Keratinocyte (primary cell): ENCODE data around the gene STK11IP. TPM values are rescaled to one million over a fixed set of nuclear protein-coding genes. Genes with fewer than 3 reads are reported as not detected.
"Not testable (repeated sequence)": the region's sequence is repeated elsewhere in the genome, so short reads cannot be mapped to it uniquely, and the experiment has no call there.

ENCODE experiments used
- DNase-seq: peaks from one replicate; pipeline ENCODE4 v3.0.0-alpha.2; 2011; ENCODE audit warnings: low read depth, missing footprints, low spot score
- FAIRE-seq: peaks from 2 replicates; lab custom pipeline; 2011; peaks lifted over from hg19 to GRCh38; lab: Jason Lieb, UNC
- H2AFZ ChIP-seq: 2 replicates; pipeline ENCODE4 v1.6.0; 2012; ENCODE audit warnings: low read length, control low read depth, inconsistent platforms; ENCODE audit not compliant: control insufficient read depth
- H3K27ac ChIP-seq: 2 replicates; pipeline ENCODE4 v1.5.1; 2011; ENCODE audit warnings: low read length; ENCODE audit not compliant: control insufficient read depth, insufficient read depth
- H3K27me3 ChIP-seq: 3 replicates; pipeline ENCODE4 v1.6.0; 2011; ENCODE audit warnings: low read length; ENCODE audit not compliant: control insufficient read depth, insufficient read depth; ENCODE audit errors: extremely low read depth
- H3K36me3 ChIP-seq, 2 experiments: 2 replicates in 1 of 2; 3 replicates in 1 of 2; pipeline ENCODE4 v1.5.1; 2011; ENCODE audit warnings: low read length in 2 of 2, mild to moderate bottlenecking in 1 of 2; ENCODE audit not compliant: control insufficient read depth in 2 of 2, insufficient read depth in 2 of 2; ENCODE audit errors: extremely low read depth in 1 of 2
- H3K4me1 ChIP-seq: 3 replicates; pipeline ENCODE4 v1.5.1; 2011; ENCODE audit warnings: low read length; ENCODE audit not compliant: control insufficient read depth, insufficient read depth; ENCODE audit errors: extremely low read depth
- H3K4me2 ChIP-seq: 3 replicates; pipeline ENCODE4 v1.6.0; 2011; ENCODE audit warnings: low read depth, low read length; ENCODE audit not compliant: control insufficient read depth, insufficient read depth; ENCODE audit errors: extremely low read depth
- H3K4me3 ChIP-seq, 3 experiments: fragments of 200-600 bp in 1 of 3; sonication (generic) in 1 of 3; 2 replicates in 2 of 3; 3 replicates in 1 of 3; pipeline ENCODE4 v1.5.1; 2011 to 2016; ENCODE audit warnings: low read length in 3 of 3, mild to moderate bottlenecking in 3 of 3, control low read depth in 2 of 3, inconsistent platforms in 1 of 3, low read depth in 1 of 3, mixed read lengths in 1 of 3, mixed run types in 1 of 3, moderate library complexity in 1 of 3; ENCODE audit not compliant: control insufficient read depth in 2 of 3, insufficient read depth in 2 of 3; ENCODE audit errors: extremely low read depth in 1 of 3
- H3K79me2 ChIP-seq: 2 replicates; pipeline ENCODE4 v1.6.0; 2012; ENCODE audit warnings: low read length; ENCODE audit not compliant: control insufficient read depth, insufficient read depth
- H3K9ac ChIP-seq: 3 replicates; pipeline ENCODE4 v1.6.0; 2011; ENCODE audit warnings: low read length; ENCODE audit not compliant: control insufficient read depth, insufficient read depth; ENCODE audit errors: extremely low read depth
- H3K9me1 ChIP-seq: 3 replicates; pipeline ENCODE4 v1.6.0; 2011; ENCODE audit warnings: low read length; ENCODE audit not compliant: control insufficient read depth, insufficient read depth; ENCODE audit errors: extremely low read depth
- H3K9me3 ChIP-seq: 2 replicates; pipeline ENCODE4 v1.5.1; 2012; ENCODE audit warnings: low read depth, low read length; ENCODE audit not compliant: control insufficient read depth
- H4K20me1 ChIP-seq: 3 replicates; pipeline ENCODE4 v1.6.0; 2011; ENCODE audit warnings: low read length; ENCODE audit not compliant: control insufficient read depth, insufficient read depth; ENCODE audit errors: extremely low read depth
- CTCF ChIP-seq, 3 experiments: IDR thresholded peaks in 1 of 3; conservative IDR thresholded peaks in 1 of 3; optimal IDR thresholded peaks in 1 of 3; 2 replicates in 2 of 3; 3 replicates in 1 of 3; pipeline versions ENCODE3 to v1.5.1; 2011; ENCODE audit warnings: low read length in 3 of 3, mild to moderate bottlenecking in 3 of 3, moderate library complexity in 2 of 3, control low read depth in 1 of 3, inconsistent platforms in 1 of 3; ENCODE audit not compliant: insufficient read depth in 2 of 3; ENCODE audit errors: extremely low read depth in 1 of 3
- EZH2 ChIP-seq: IDR thresholded peaks from one replicate; pipeline ENCODE4 v1.6.1; 2012; ENCODE audit warnings: inconsistent platforms, mild to moderate bottlenecking, low read length, moderate library complexity
- dilution Hi-C: fragments of 300-500 bp; cut with MboI; formaldehyde crosslinking; loops from one replicate; pipeline ENCODE4 v1.7.0; 2020; ENCODE audit warnings: low sequenced_read_pairs; ENCODE audit not compliant: extremely low pct_ligation_motif_present
- polyA plus RNA-seq, 5 experiments: library from polyadenylated mRNA; depleted of rRNA in 3 of 5; stranded (reverse) in 3 of 5; stranded (forward) in 1 of 5; unstranded in 1 of 5; fragments of >200 nt; gene quantifications; 1 replicate in 1 of 5; 2 replicates in 3 of 5; 3 replicates in 1 of 5; pipeline versions ENCODE4 v1.2.1 to v1.2.3, GENCODE V29; 2011 to 2012; ENCODE audit warnings: missing spikeins in 2 of 5, low read depth in 1 of 5, low replicate concordance in 1 of 5

STK11IP gene
- polyA plus RNA-seq, 1 donor (not counting 4 experiments of a cell fraction or from before 2014, with no cell fraction given): 10.0 TPM

DNA sequence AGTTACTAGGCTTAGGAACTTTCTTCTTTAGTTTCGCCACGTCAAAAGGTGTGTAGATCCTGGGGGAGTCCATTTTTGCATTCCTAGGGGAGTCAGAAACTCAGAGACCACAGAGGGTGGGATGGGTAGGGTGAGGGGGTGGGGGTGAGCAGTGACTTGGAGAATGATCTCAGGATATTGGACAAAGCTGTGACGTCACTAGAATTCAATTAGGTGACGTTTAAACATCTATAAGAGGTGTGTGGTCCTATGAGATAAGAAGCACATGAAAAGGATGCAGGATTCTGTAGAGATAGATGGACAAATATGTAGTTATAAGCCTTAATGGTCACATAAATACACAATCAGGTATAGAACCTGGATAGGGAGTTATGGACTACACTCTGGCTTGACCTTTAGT, 51.3 kb downstream of the STK11IP start:
- no peaks in the 10 kb centered on the region for H3K9me3 ChIP-seq
- no peak for FAIRE-seq
- no peak overlapping the region for H3K27ac ChIP-seq
- no peak overlapping the region for H2AFZ ChIP-seq
- H3K36me3 ChIP-seq: no peaks in the 10 kb centered on the region
- no peaks in the 10 kb centered on the region for H3K9me1 ChIP-seq
- H3K79me2 ChIP-seq: no peaks in the 10 kb centered on the region
- no peak for TF ChIP-seq CTCF (optimal IDR thresholded peaks at IDR 0.05 in 1 of 3, IDR thresholded peaks at IDR 0.05 in 1 of 3, conservative IDR thresholded peaks at IDR 0.05 in 1 of 3; ENCODE audit: extremely low read depth in 1 of 3, insufficient read depth in 2 of 3, low read length in 3 of 3)
- no peak for TF ChIP-seq EZH2
- H3K4me2 ChIP-seq: no peak overlapping the region
- H3K4me1 ChIP-seq: peaks cover 16% of the 10 kb centered on the region
- no peak for DNase-seq
- no peak overlapping the region for H3K4me3 ChIP-seq
- no peaks in the 10 kb centered on the region for H4K20me1 ChIP-seq
- dilution Hi-C loops: no loop called here
- no peak overlapping the region for H3K9ac ChIP-seq
- no peaks in the 10 kb centered on the region for H3K27me3 ChIP-seq

GRCh38 chr2:219650426-219651248, 53.0 kb downstream of the STK11IP start:
- Histone ChIP-seq H3K9me3 (no peaks in the 10 kb centered on the region), H3K9ac (no peak overlapping the region), H3K4me3 (no peak overlapping the region), H2AFZ (no peak overlapping the region), H3K4me1 (peaks cover 7% of the 10 kb centered on the region), H3K27me3 (no peaks in the 10 kb centered on the region), H3K79me2 (no peaks in the 10 kb centered on the region), H4K20me1 (no peaks in the 10 kb centered on the region), H3K27ac (no peak overlapping the region), H3K36me3 (no peaks in the 10 kb centered on the region), H3K9me1 (no peaks in the 10 kb centered on the region), H3K4me2 (no peak overlapping the region)
- dilution Hi-C loops: no loop called here
- TF ChIP-seq CTCF (optimal IDR thresholded peaks at IDR 0.05 in 1 of 3, IDR thresholded peaks at IDR 0.05 in 1 of 3, conservative IDR thresholded peaks at IDR 0.05 in 1 of 3; ENCODE audit: extremely low read depth in 1 of 3, insufficient read depth in 2 of 3, low read length in 3 of 3) (no peak), EZH2 (no peak)
- no peak for FAIRE-seq
- DNase-seq: no peak

DNA sequence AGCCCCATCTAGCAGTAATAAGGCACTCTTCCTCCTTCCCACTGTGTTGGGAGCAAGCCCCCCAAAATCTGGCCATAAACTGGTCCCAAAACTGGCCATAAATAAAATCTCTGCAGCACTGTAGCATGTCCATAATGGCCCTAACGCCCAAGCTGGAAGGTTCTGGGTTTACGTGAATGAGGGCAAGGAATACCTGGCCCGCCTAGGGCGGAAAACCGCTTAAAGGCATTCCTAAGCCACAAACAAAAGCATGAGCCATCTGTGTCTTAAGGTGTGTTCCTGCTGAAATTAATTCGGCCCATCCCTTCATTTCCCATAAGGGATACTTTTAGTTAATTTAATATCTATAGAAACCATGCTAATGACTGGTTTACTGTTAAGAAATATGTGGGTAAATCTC, 54.0 kb downstream of the STK11IP start:
- dilution Hi-C loops: not testable (repeated sequence)

More for the DNA sequence above, 54.0 kb downstream of the STK11IP start:
- not testable (repeated sequence) for H3K4me3 ChIP-seq, H3K4me1 ChIP-seq, H3K27ac ChIP-seq, FAIRE-seq, H3K9me3 ChIP-seq, DNase-seq, H3K9me1 ChIP-seq, H3K4me2 ChIP-seq, H2AFZ ChIP-seq, H3K36me3 ChIP-seq, H3K27me3 ChIP-seq, H4K20me1 ChIP-seq, H3K9ac ChIP-seq, H3K79me2 ChIP-seq
